ENCODE measurements around the gene PLEK. TPM values are rescaled to one million over a fixed set of nuclear protein-coding genes. Genes with fewer than 3 reads are reported as not detected.

Gene PLEK
- total and polyA plus RNA-seq, 9 of the 15 experiments (the other 6 are each of a cell fraction or from before 2014, with no cell fraction given): 0.14 to 1.2 (median 0.36) TPM

DNA sequence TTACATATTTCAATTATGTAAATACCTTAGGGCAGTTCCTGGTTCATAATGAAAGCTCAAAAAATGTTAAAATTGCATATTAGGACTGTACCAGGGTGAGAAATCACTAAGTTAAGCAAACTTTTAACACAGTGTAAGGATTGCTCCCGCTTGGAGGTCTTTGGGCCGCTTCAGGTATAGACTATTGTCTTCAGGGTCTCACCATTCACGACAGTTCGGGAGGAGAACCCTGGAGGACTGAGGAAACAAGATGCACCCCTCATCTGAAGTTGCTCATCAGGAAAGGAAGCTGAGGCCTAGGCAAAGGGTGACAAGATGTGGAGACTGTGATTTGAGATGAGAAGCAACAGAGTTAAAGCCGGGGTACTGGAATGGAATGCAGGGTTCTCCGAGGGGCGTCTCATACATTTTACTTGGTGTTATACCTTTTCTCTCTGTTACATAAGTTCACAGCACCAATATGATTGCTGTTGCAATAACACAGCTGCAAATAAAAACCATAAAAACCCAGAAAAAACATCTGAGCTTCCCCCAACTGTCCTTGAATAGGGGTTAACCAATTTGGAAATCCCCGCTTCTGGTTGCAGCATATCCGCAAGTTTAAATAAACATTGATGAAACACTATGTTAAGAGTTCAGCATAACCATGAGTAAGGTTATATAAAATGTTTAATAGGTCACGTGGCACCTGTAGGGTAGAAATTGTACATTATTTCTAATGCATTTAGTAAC, 61.9 kb downstream of the PLEK start:
- WGBS (ENCODE audit: insufficient coverage, low coverage, missing lambda C conversion rate): 86% methylated on average over 10 of the region's 10 CpGs
- Histone ChIP-seq H3K36me3 (ENCODE audit: control insufficient read depth, insufficient read depth, low read length) (no peaks in the 10 kb centered on the region), H3K27ac (ENCODE audit: extremely low read depth, low read depth, low read length) (no peak overlapping the region), H3K4me3 (no peak overlapping the region), H3K4me1 (replicated peaks in 1 of 2; ENCODE audit: control insufficient read depth in 2 of 2, insufficient read depth in 2 of 2, low read length in 2 of 2) (peaks cover 9 to 46% of the 10 kb centered on the region in 2 experiments), H3K9me1 (ENCODE audit: control insufficient read depth, insufficient read depth, low read length) (no peaks in the 10 kb centered on the region), H4K20me1 (replicated peaks; ENCODE audit: control insufficient read depth, insufficient read depth, low read length) (no peaks in the 10 kb centered on the region), H3K27me3 (ENCODE audit: control insufficient read depth in 2 of 2, insufficient read depth in 2 of 2, low read length in 2 of 2) (no peaks in the 10 kb centered on the region), H2AFZ (ENCODE audit: low read depth, low read length) (no peak overlapping the region), H3K4me2 (ENCODE audit: insufficient read depth, low read length) (no peak overlapping the region), H3K9me3 (replicated peaks; ENCODE audit: control insufficient read depth, insufficient read depth, low read depth, low read length) (no peaks in the 10 kb centered on the region), H3K79me2 (ENCODE audit: control insufficient read depth, insufficient read depth, low read length) (no peaks in the 10 kb centered on the region), H3K9ac (ENCODE audit: insufficient read depth in 1 of 2, low read depth in 2 of 2, low read length in 2 of 2) (no peak overlapping the region)
- no TSS peak for BruUV-seq (replicated peaks)
- in situ Hi-C loops (cut with MboI): no loop called here
- no peak for FAIRE-seq
- ATAC-seq: no peak
- CTCF ChIA-PET (ENCODE audit: low intra/inter-chr PET ratio): no interaction called here
- no peak for DNase-seq (ENCODE audit: extremely low read depth in 1 of 4, low spot score in 3 of 4)
- intact Hi-C loops (cut with micrococcal nuclease): no loop called here
- POLR2A ChIA-PET: interaction anchor here (1.5 to 4.4 kb wide), 2 partner anchors 10 to 14 kb away, joined by 3 to 21 read pairs; no protein-coding TSS in a partner anchor
- TF ChIP-seq CBX8 (IDR thresholded peaks at IDR 0.05; ENCODE audit: borderline replicate concordance, extremely low read depth, low read depth, low read length, poor library complexity, severe bottlenecking) (no peak), SMAD2 (IDR thresholded peaks at IDR 0.05; ENCODE audit: low read depth, low read length) (no peak), ZNF347 (CRISPR knock-in tag; IDR thresholded peaks at IDR 0.05; ENCODE audit: low read depth) (no peak), POU5F1 (IDR thresholded peaks at IDR 0.05; ENCODE audit: borderline replicate concordance, low read depth, low read length, partially characterized antibody) (no peak), IFI16 (CRISPR knock-in tag; IDR thresholded peaks at IDR 0.05) (no peak), C11orf30 (IDR thresholded peaks at IDR 0.05; ENCODE audit: low read depth) (no peak)
- TF ChIP-seq, protein P1, sequence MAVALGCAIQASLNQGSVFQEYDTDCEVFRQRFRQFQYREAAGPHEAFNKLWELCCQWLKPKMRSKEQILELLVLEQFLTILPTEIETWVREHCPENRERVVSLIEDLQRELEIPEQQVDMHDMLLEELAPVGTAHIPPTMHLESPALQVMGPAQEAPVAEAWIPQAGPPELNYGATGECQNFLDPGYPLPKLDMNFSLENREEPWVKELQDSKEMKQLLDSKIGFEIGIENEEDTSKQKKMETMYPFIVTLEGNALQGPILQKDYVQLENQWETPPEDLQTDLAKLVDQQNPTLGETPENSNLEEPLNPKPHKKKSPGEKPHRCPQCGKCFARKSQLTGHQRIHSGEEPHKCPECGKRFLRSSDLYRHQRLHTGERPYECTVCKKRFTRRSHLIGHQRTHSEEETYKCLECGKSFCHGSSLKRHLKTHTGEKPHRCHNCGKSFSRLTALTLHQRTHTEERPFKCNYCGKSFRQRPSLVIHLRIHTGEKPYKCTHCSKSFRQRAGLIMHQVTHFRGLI (CRISPR knock-in tag; IDR thresholded peaks at IDR 0.05): no peak
- TF ChIP-seq, protein P2, sequence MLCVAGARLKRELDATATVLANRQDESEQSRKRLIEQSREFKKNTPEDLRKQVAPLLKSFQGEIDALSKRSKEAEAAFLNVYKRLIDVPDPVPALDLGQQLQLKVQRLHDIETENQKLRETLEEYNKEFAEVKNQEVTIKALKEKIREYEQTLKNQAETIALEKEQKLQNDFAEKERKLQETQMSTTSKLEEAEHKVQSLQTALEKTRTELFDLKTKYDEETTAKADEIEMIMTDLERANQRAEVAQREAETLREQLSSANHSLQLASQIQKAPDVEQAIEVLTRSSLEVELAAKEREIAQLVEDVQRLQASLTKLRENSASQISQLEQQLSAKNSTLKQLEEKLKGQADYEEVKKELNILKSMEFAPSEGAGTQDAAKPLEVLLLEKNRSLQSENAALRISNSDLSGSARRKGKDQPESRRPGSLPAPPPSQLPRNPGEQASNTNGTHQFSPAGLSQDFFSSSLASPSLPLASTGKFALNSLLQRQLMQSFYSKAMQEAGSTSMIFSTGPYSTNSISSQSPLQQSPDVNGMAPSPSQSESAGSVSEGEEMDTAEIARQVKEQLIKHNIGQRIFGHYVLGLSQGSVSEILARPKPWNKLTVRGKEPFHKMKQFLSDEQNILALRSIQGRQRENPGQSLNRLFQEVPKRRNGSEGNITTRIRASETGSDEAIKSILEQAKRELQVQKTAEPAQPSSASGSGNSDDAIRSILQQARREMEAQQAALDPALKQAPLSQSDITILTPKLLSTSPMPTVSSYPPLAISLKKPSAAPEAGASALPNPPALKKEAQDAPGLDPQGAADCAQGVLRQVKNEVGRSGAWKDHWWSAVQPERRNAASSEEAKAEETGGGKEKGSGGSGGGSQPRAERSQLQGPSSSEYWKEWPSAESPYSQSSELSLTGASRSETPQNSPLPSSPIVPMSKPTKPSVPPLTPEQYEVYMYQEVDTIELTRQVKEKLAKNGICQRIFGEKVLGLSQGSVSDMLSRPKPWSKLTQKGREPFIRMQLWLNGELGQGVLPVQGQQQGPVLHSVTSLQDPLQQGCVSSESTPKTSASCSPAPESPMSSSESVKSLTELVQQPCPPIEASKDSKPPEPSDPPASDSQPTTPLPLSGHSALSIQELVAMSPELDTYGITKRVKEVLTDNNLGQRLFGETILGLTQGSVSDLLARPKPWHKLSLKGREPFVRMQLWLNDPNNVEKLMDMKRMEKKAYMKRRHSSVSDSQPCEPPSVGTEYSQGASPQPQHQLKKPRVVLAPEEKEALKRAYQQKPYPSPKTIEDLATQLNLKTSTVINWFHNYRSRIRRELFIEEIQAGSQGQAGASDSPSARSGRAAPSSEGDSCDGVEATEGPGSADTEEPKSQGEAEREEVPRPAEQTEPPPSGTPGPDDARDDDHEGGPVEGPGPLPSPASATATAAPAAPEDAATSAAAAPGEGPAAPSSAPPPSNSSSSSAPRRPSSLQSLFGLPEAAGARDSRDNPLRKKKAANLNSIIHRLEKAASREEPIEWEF (CRISPR knock-in tag; IDR thresholded peaks at IDR 0.05): no peak
- TF ChIP-seq, protein P3, sequence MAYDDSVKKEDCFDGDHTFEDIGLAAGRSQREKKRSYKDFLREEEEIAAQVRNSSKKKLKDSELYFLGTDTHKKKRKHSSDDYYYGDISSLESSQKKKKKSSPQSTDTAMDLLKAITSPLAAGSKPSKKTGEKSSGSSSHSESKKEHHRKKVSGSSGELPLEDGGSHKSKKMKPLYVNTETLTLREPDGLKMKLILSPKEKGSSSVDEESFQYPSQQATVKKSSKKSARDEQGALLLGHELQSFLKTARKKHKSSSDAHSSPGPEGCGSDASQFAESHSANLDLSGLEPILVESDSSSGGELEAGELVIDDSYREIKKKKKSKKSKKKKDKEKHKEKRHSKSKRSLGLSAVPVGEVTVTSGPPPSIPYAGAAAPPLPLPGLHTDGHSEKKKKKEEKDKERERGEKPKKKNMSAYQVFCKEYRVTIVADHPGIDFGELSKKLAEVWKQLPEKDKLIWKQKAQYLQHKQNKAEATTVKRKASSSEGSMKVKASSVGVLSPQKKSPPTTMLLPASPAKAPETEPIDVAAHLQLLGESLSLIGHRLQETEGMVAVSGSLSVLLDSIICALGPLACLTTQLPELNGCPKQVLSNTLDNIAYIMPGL (CRISPR knock-in tag; IDR thresholded peaks at IDR 0.05): no peak
- TF ChIP-seq, protein P4, sequence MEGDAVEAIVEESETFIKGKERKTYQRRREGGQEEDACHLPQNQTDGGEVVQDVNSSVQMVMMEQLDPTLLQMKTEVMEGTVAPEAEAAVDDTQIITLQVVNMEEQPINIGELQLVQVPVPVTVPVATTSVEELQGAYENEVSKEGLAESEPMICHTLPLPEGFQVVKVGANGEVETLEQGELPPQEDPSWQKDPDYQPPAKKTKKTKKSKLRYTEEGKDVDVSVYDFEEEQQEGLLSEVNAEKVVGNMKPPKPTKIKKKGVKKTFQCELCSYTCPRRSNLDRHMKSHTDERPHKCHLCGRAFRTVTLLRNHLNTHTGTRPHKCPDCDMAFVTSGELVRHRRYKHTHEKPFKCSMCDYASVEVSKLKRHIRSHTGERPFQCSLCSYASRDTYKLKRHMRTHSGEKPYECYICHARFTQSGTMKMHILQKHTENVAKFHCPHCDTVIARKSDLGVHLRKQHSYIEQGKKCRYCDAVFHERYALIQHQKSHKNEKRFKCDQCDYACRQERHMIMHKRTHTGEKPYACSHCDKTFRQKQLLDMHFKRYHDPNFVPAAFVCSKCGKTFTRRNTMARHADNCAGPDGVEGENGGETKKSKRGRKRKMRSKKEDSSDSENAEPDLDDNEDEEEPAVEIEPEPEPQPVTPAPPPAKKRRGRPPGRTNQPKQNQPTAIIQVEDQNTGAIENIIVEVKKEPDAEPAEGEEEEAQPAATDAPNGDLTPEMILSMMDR (IDR thresholded peaks at IDR 0.05 in 2 of 3, conservative IDR thresholded peaks at IDR 0.05 in 1 of 3; ENCODE audit: insufficient read depth in 2 of 3, low read depth in 1 of 3, low read length in 3 of 3): no peak
